Naive thymus-derived CD4-positive, alpha-beta T cell (primary cell): Measurements from ENCODE around the gene MMP17. TPM values are rescaled to one million over a fixed set of nuclear protein-coding genes. Genes with fewer than 3 reads are reported as not detected.
A peak's percentile ranks its signal among the peaks of the same experiment; 100 is the strongest.

Experiments
- ATAC-seq: fragments of 150-1000 bp; cut with Tn5 transposase; 2 replicates; pipeline ENCODE4 v1.10.0; 2021; ENCODE audit warnings: mild to moderate bottlenecking, moderate library complexity
- CTCF ChIA-PET: fragments of 350-600 bp; sonication (Branson Sonifier 250); formaldehyde crosslinking; loops from one replicate; lab custom pipeline; 2021; ENCODE audit warnings: antibody characterized with exemption; lab: Charles Lee
- POLR2A ChIA-PET: fragments of 350-600 bp; sonication (Branson Sonifier 250); formaldehyde crosslinking; loops from one replicate; lab custom pipeline; 2021; ENCODE audit warnings: antibody characterized with exemption, inconsistent platforms; lab: Charles Lee
- DNase-seq, 9 donors: peaks; one replicate each; pipeline versions ENCODE4 v3.0.0 to v3.0.0-alpha.2; 2020 to 2022; ENCODE audit warnings: mixed read lengths in 1 of 9
- H3K27ac ChIP-seq: one replicate; pipeline ENCODE4 v1.7.0; 2013; ENCODE audit warnings: mild to moderate bottlenecking, low read depth, low read length, moderate library complexity
- H3K27me3 ChIP-seq, 2 donors: one replicate each; pipeline ENCODE4 v1.7.0; 2013; ENCODE audit warnings: low read length in 2 of 2, mild to moderate bottlenecking in 2 of 2, moderate library complexity in 2 of 2; ENCODE audit not compliant: control insufficient read depth in 2 of 2, insufficient read depth in 2 of 2
- H3K36me3 ChIP-seq, 3 experiments: 1 replicate in 2 of 3; 2 replicates in 1 of 3; pipeline ENCODE4 v1.7.0; 2013; ENCODE audit warnings: low read length in 3 of 3, mild to moderate bottlenecking in 3 of 3, moderate library complexity in 1 of 3; ENCODE audit not compliant: insufficient read depth in 3 of 3, control insufficient read depth in 2 of 3
- H3K4me1 ChIP-seq, 2 donors: one replicate each; pipeline ENCODE4 v1.7.0; 2013; ENCODE audit warnings: low read length in 2 of 2, mild to moderate bottlenecking in 2 of 2, moderate library complexity in 1 of 2; ENCODE audit not compliant: control insufficient read depth in 2 of 2, insufficient read depth in 2 of 2
- H3K4me3 ChIP-seq: 2 replicates; pipeline ENCODE4 v1.7.0; 2013; ENCODE audit warnings: mild to moderate bottlenecking, low read length
- H3K9me3 ChIP-seq, 3 experiments: 1 replicate in 2 of 3; 2 replicates in 1 of 3; pipeline ENCODE4 v1.7.0; 2013; ENCODE audit warnings: low read length in 3 of 3; ENCODE audit not compliant: control insufficient read depth in 2 of 3
- H3K27ac Mint-ChIP-seq, 9 donors: one replicate each; pipeline ENCODE4 v1.8.0; 2020 to 2022; ENCODE audit warnings: mixed read lengths in 9 of 9, mild to moderate bottlenecking in 8 of 9, moderate library complexity in 5 of 9, inconsistent platforms in 2 of 9
- H3K27me3 Mint-ChIP-seq, 5 donors: one replicate each; pipeline ENCODE4 v1.8.0; 2021 to 2022; ENCODE audit warnings: mixed read lengths in 5 of 5, mild to moderate bottlenecking in 1 of 5
- H3K36me3 Mint-ChIP-seq, 5 donors: one replicate each; pipeline ENCODE4 v1.8.0; 2020 to 2022; ENCODE audit warnings: mixed read lengths in 5 of 5, mild to moderate bottlenecking in 3 of 5, inconsistent platforms in 1 of 5
- H3K4me1 Mint-ChIP-seq, 7 donors: one replicate each; pipeline ENCODE4 v1.8.0; 2020 to 2022; ENCODE audit warnings: mixed read lengths in 7 of 7, mild to moderate bottlenecking in 3 of 7, inconsistent platforms in 1 of 7
- H3K4me3 Mint-ChIP-seq, 10 donors: one replicate each; pipeline ENCODE4 v1.8.0; 2020 to 2022; ENCODE audit warnings: mild to moderate bottlenecking in 10 of 10, mixed read lengths in 10 of 10, moderate library complexity in 6 of 10, inconsistent platforms in 2 of 10
- H3K9me3 Mint-ChIP-seq, 11 donors: one replicate each; pipeline ENCODE4 v1.8.0; 2020 to 2022; ENCODE audit warnings: mixed read lengths in 11 of 11, mild to moderate bottlenecking in 4 of 11, inconsistent platforms in 1 of 11, moderate library complexity in 1 of 11
- intact Hi-C, 2 donors: fragments of 100-400 bp; cut with micrococcal nuclease; formaldehyde crosslinking; loops; one replicate each; pipeline ENCODE4 v1.15.1; 2023
- polyA plus RNA-seq, 2 donors: library from polyadenylated mRNA; unstranded; fragments of 300-500 nt; fragmentation: Illumina TruSeq; gene quantifications; one replicate each; pipeline ENCODE4 v1.2.3, GENCODE V29; 2021
- total RNA-seq, 6 experiments: library from RNA in 5 of 6; stranded (reverse) in 5 of 6; gene quantifications; 1 replicate in 5 of 6; 2 replicates in 1 of 6; pipeline ENCODE4 v1.2.3 and lab custom pipeline; 2021 to 2026

The MMP17 gene
- total and polyA plus RNA-seq, 7 experiments from 2014 or later, result 1.1 to 9.3 TPM; not detected in 5

GRCh38 chr12:131817241-131817640, 11.0 kb upstream of the MMP17 start:
- H3K36me3 ChIP-seq, result no peaks in the 10 kb centered on the region
- ChIA-PET CTCF (no interaction called here), POLR2A (no interaction called here)
- H3K4me3 ChIP-seq, result no peak overlapping the region
- Mint-ChIP-seq H3K4me3 (no peak overlapping the region), H3K36me3 (peaks cover 3 to 20% (median 13%) of the 10 kb centered on the region in 5 donors), H3K4me1 (peaks cover 0 to 4% (median 0%) of the 10 kb centered on the region in 7 donors), H3K27me3 (peaks cover 0 to 4% (median 0%) of the 10 kb centered on the region in 5 donors), H3K27ac (no peak overlapping the region), H3K9me3 (peaks cover 4 to 22% (median 9%) of the 10 kb centered on the region in 11 donors)
- peaks cover 0 to 10% (median 0%) of the 10 kb centered on the region in 3 experiments for H3K9me3 ChIP-seq
- DNase-seq (no peak), ATAC-seq (no peak)
- H3K4me1 ChIP-seq, result no peaks in the 10 kb centered on the region
- no peak overlapping the region for H3K27ac ChIP-seq
- intact Hi-C loops, result no loop called here
- no peaks in the 10 kb centered on the region for H3K27me3 ChIP-seq

- Histone ChIP-seq H3K4me1 (no peaks in the 10 kb centered on the region), H3K9me3 (no peaks in the 10 kb centered on the region), H3K27me3 (no peaks in the 10 kb centered on the region), H3K36me3 (no peaks in the 10 kb centered on the region), H3K4me3 (no peak overlapping the region), H3K27ac (no peak overlapping the region)
- Mint-ChIP-seq H3K27me3 (peaks cover 0 to 5% (median 4%) of the 10 kb centered on the region in 5 donors), H3K9me3 (peaks cover 0 to 6% (median 1%) of the 10 kb centered on the region in 11 donors), H3K36me3 (peaks cover 0 to 11% (median 4%) of the 10 kb centered on the region in 5 donors), H3K27ac (no peak overlapping the region), H3K4me3 (no peak overlapping the region), H3K4me1 (peaks cover 0 to 4% (median 0%) of the 10 kb centered on the region in 7 donors)
- no peak for DNase-seq
- CTCF ChIA-PET, result no interaction called here
- peak; percentile 77 for ATAC-seq
- intact Hi-C loops, result no loop called here
- POLR2A ChIA-PET, result no interaction called here
Measured at GRCh38 chr12:131818821-131819585, 9.2 kb upstream of the MMP17 start.

- Histone ChIP-seq H3K4me3 (no peak overlapping the region), H3K36me3 (no peaks in the 10 kb centered on the region), H3K4me1 (peaks cover 0 to 2% of the 10 kb centered on the region in 2 donors), H3K9me3 (no peaks in the 10 kb centered on the region), H3K27me3 (peaks cover 0 to 6% of the 10 kb centered on the region in 2 donors), H3K27ac (no peak overlapping the region)
- peaks cover 0 to 12% (median 4%) of the 10 kb centered on the region in 7 donors for H3K4me1 Mint-ChIP-seq
- no peak overlapping the region for H3K4me3 Mint-ChIP-seq
- ChIA-PET CTCF (no interaction called here), POLR2A (no interaction called here)
- DNase-seq (no peak), ATAC-seq (no peak)
- H3K9me3 Mint-ChIP-seq, result no peaks in the 10 kb centered on the region
- peaks cover 18 to 40% (median 30%) of the 10 kb centered on the region in 5 donors for H3K27me3 Mint-ChIP-seq
- intact Hi-C loops, result no loop called here
- H3K27ac Mint-ChIP-seq, result no peak overlapping the region
- H3K36me3 Mint-ChIP-seq, result peaks cover 0 to 3% (median 0%) of the 10 kb centered on the region in 5 donors
Measured at GRCh38 chr12:131824450-131824849, 3.7 kb upstream of the MMP17 start.

- Mint-ChIP-seq H3K9me3 (no peaks in the 10 kb centered on the region), H3K4me3 (peak overlapping the region in 1 of 10 donors; percentile 27), H3K4me1 (peaks cover 0 to 12% (median 6%) of the 10 kb centered on the region in 7 donors), H3K36me3 (peaks cover 0 to 3% (median 0%) of the 10 kb centered on the region in 5 donors), H3K27me3 (peaks cover 18 to 42% (median 32%) of the 10 kb centered on the region in 5 donors), H3K27ac (no peak overlapping the region)
- ChIA-PET POLR2A (no interaction called here), CTCF (interaction anchor here (0.7 kb wide), 1 partner anchor 143 kb away, joined by 4 read pairs; no protein-coding TSS in a partner anchor)
- Histone ChIP-seq H3K36me3 (no peaks in the 10 kb centered on the region), H3K9me3 (no peaks in the 10 kb centered on the region), H3K27ac (no peak overlapping the region), H3K4me1 (peaks cover 0 to 10% of the 10 kb centered on the region in 2 donors), H3K27me3 (peaks cover 0 to 6% of the 10 kb centered on the region in 2 donors), H3K4me3 (no peak overlapping the region)
- no peak for DNase-seq
- intact Hi-C loops, result no loop called here
- ATAC-seq, result no peak
Measured at GRCh38 chr12:131825146-131825892, 2.9 kb upstream of the MMP17 start.

- no peaks in the 10 kb centered on the region for H3K9me3 Mint-ChIP-seq
- Histone ChIP-seq H3K4me1 (peaks cover 0 to 19% of the 10 kb centered on the region in 2 donors), H3K27ac (no peak overlapping the region), H3K36me3 (no peaks in the 10 kb centered on the region), H3K4me3 (no peak overlapping the region), H3K9me3 (no peaks in the 10 kb centered on the region), H3K27me3 (peaks cover 0 to 6% of the 10 kb centered on the region in 2 donors)
- intact Hi-C loops, result no loop called here
- H3K27me3 Mint-ChIP-seq, result peaks cover 22 to 46% (median 33%) of the 10 kb centered on the region in 5 donors
- ATAC-seq (no peak), DNase-seq (no peak)
- ChIA-PET POLR2A (no interaction called here), CTCF (interaction anchor here (0.7 kb wide), 1 partner anchor 142 kb away, joined by 4 read pairs; no protein-coding TSS in a partner anchor)
- peak overlapping the region in 1 of 9 donors; percentile 14 for H3K27ac Mint-ChIP-seq
- H3K4me3 Mint-ChIP-seq, result peak overlapping the region in 5 of 10 donors; percentile 9 to 78 (median 61)
- peaks cover 0 to 2% (median 0%) of the 10 kb centered on the region in 5 donors for H3K36me3 Mint-ChIP-seq
- peaks cover 4 to 16% (median 10%) of the 10 kb centered on the region in 7 donors for H3K4me1 Mint-ChIP-seq
Measured at GRCh38 chr12:131826097-131826928, 1.9 kb upstream of the MMP17 start.
